Measurements from ENCODE around the gene ATRAID. TPM values are rescaled to one million over a fixed set of nuclear protein-coding genes. Genes with fewer than 3 reads are reported as not detected.

ATRAID gene
- polyA plus RNA-seq, 3 donors = 120 to 298 (median 287) TPM

DNA sequence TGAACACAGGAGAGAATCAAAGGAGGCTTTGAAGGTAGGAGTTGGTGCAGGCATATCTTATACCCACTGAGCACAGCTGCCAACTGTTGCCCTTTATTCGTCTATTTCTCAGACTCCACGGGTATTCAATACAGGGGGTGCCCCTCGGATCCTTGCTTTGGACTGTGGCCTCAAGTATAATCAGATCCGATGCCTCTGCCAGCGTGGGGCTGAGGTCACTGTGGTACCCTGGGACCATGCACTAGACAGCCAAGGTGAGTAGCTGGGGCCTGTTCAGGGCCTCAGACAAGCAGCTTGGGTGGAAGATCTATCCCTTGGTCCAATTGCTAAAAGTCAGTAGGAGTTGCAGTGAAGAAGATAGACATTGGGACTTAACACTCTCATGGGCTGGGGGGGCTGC lies 10.6 kb downstream of the ATRAID start:
- peaks cover 52 to 78% of the 10 kb centered on the region in 2 donors for H3K36me3 ChIP-seq (replicated peaks in 1 of 2; ENCODE audit: control insufficient read depth in 1 of 2, insufficient read depth in 2 of 2, low read length in 2 of 2)
- H3K4me3 Mint-ChIP-seq = no peak overlapping the region
- H3K36me3 Mint-ChIP-seq = peaks cover 70 to 80% of the 10 kb centered on the region in 2 donors

DNA sequence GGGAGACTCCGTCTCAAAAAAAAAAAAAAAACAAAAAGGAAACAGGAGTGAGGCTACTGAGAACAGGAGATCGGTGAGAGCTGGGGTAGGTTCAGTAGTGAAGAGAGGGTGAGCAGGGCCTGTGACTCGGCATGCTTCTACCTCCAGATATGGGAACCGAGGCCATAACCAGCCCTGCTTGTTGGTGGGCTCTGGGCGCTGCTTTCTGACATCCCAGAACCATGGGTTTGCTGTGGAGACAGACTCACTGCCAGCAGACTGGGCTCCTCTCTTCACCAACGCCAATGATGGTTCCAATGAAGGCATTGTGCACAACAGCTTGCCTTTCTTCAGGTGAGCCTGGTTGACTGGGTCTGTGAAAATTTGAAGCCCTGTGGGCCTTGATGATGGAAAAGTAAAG lies 11.6 kb downstream of the ATRAID start:
- Histone ChIP-seq H3K4me2 (replicated peaks; ENCODE audit: extremely low read depth, low read length, poor library complexity, severe bottlenecking) (no peak overlapping the region), H3K36me3 (replicated peaks in 1 of 2; ENCODE audit: control insufficient read depth in 1 of 2, insufficient read depth in 2 of 2, low read length in 2 of 2) (peaks cover 57 to 88% of the 10 kb centered on the region in 2 donors), H3K9me3 (replicated peaks in 1 of 2; ENCODE audit: control insufficient read depth in 1 of 2, insufficient read depth in 1 of 2, low read length in 2 of 2) (no peaks in the 10 kb centered on the region), H3K27ac (ENCODE audit: low read depth in 1 of 2, low read length in 2 of 2) (no peak overlapping the region), H3K79me2 (ENCODE audit: insufficient read depth, low read length) (peaks cover 3% of the 10 kb centered on the region), H2AFZ (ENCODE audit: insufficient read depth, low read depth, low read length, poor library complexity, severe bottlenecking) (no peak overlapping the region), H3K27me3 (ENCODE audit: control insufficient read depth in 2 of 2, insufficient read depth in 2 of 2, low read length in 2 of 2) (no peaks in the 10 kb centered on the region), H3K4me1 (ENCODE audit: control insufficient read depth in 1 of 2, insufficient read depth in 2 of 2, low read length in 2 of 2) (no peaks in the 10 kb centered on the region), H4K20me1 (ENCODE audit: insufficient read depth, low read length) (no peaks in the 10 kb centered on the region), H3K9ac (ENCODE audit: insufficient read depth, low read length, poor library complexity, severe bottlenecking) (no peak overlapping the region), H3K4me3 (replicated peaks in 1 of 3; ENCODE audit: low read depth in 2 of 3, low read length in 3 of 3) (no peak overlapping the region)
- Mint-ChIP-seq H3K9me3 (no peaks in the 10 kb centered on the region), H3K36me3 (peaks cover 80 to 85% of the 10 kb centered on the region in 2 donors), H3K27me3 (ENCODE audit: low read depth in 3 of 3) (peaks cover 0 to 5% (median 0%) of the 10 kb centered on the region in 3 donors), H3K27ac (no peak overlapping the region), H3K4me1 (no peaks in the 10 kb centered on the region), H3K4me3 (no peak overlapping the region)
- DNase-seq = no peak
- intact Hi-C loops (cut with micrococcal nuclease) = no loop called here
- 100% methylated on average over 3 of the region's 6 CpGs for WGBS (ENCODE audit: insufficient coverage)
- TF ChIP-seq, protein P1, sequence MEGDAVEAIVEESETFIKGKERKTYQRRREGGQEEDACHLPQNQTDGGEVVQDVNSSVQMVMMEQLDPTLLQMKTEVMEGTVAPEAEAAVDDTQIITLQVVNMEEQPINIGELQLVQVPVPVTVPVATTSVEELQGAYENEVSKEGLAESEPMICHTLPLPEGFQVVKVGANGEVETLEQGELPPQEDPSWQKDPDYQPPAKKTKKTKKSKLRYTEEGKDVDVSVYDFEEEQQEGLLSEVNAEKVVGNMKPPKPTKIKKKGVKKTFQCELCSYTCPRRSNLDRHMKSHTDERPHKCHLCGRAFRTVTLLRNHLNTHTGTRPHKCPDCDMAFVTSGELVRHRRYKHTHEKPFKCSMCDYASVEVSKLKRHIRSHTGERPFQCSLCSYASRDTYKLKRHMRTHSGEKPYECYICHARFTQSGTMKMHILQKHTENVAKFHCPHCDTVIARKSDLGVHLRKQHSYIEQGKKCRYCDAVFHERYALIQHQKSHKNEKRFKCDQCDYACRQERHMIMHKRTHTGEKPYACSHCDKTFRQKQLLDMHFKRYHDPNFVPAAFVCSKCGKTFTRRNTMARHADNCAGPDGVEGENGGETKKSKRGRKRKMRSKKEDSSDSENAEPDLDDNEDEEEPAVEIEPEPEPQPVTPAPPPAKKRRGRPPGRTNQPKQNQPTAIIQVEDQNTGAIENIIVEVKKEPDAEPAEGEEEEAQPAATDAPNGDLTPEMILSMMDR (IDR thresholded peaks at IDR 0.05) = no peak

More for the DNA sequence above, 10.6 kb downstream of the ATRAID start:
- no peak for DNase-seq
- WGBS (ENCODE audit: insufficient coverage) = 100% methylated on average over 5 of the region's 5 CpGs
- H3K9me3 Mint-ChIP-seq = no peaks in the 10 kb centered on the region
- Histone ChIP-seq H3K27ac (ENCODE audit: low read depth in 1 of 2, low read length in 2 of 2) (no peak overlapping the region), H3K9ac (ENCODE audit: insufficient read depth, low read length, poor library complexity, severe bottlenecking) (no peak overlapping the region), H3K27me3 (ENCODE audit: control insufficient read depth in 2 of 2, insufficient read depth in 2 of 2, low read length in 2 of 2) (no peaks in the 10 kb centered on the region), H3K9me3 (replicated peaks in 1 of 2; ENCODE audit: control insufficient read depth in 1 of 2, insufficient read depth in 1 of 2, low read length in 2 of 2) (no peaks in the 10 kb centered on the region), H4K20me1 (ENCODE audit: insufficient read depth, low read length) (no peaks in the 10 kb centered on the region), H3K4me3 (replicated peaks in 1 of 3; ENCODE audit: low read depth in 2 of 3, low read length in 3 of 3) (no peak overlapping the region), H2AFZ (ENCODE audit: insufficient read depth, low read depth, low read length, poor library complexity, severe bottlenecking) (no peak overlapping the region), H3K79me2 (ENCODE audit: insufficient read depth, low read length) (peaks cover 3% of the 10 kb centered on the region), H3K4me1 (ENCODE audit: control insufficient read depth in 1 of 2, insufficient read depth in 2 of 2, low read length in 2 of 2) (peaks cover 9 to 10% of the 10 kb centered on the region in 2 donors), H3K4me2 (replicated peaks; ENCODE audit: extremely low read depth, low read length, poor library complexity, severe bottlenecking) (no peak overlapping the region)
- intact Hi-C loops (cut with micrococcal nuclease) = no loop called here
- peaks cover 10% of the 10 kb centered on the region for H3K4me1 Mint-ChIP-seq
- peak overlapping the region in 1 of 7 donors; percentile 27 for H3K27ac Mint-ChIP-seq
- peaks cover 0 to 5% (median 0%) of the 10 kb centered on the region in 3 donors for H3K27me3 Mint-ChIP-seq (ENCODE audit: low read depth in 3 of 3)
- TF ChIP-seq, protein P1 (IDR thresholded peaks at IDR 0.05) = no peak
